ENCODE data around the gene FBXL13. TPM values are rescaled to one million over a fixed set of nuclear protein-coding genes. Genes with fewer than 3 reads are reported as not detected.
"Not testable (repeated sequence)": the region's sequence is repeated elsewhere in the genome, so short reads cannot be mapped to it uniquely, and the experiment has no call there.

FBXL13 gene
- total RNA-seq, 1 experiment from 2014 or later, result 0.43 TPM

DNA sequence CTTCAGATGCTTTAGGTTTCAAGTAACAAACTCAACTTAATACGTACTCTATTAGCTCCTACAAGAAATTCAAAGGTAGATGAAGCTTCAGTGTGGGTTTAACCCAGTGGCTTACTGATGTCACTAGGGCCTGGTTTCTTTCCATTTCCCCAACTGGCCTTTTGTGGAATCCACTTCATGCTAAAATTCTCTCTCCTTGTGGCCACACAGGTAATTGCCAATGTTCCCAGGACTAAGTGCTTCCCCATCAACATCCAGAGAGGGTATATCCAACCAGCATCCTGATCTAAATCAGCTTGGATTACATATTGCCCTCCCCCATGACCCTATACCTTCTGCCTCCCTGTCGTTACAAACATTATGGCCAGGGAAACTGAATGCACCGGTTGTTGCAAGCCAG lies 10.7 kb downstream of the FBXL13 start:
- Mint-ChIP-seq H3K27me3 (ENCODE audit: insufficient read depth, unreplicated experiment) (peaks cover 2% of the 10 kb centered on the region), H3K27ac (ENCODE audit: unreplicated experiment) (no peak overlapping the region), H3K36me3 (ENCODE audit: insufficient read depth, unreplicated experiment) (no peaks in the 10 kb centered on the region), H3K9me3 (ENCODE audit: unreplicated experiment) (peaks cover 11% of the 10 kb centered on the region), H3K4me1 (ENCODE audit: low read depth, unreplicated experiment) (no peaks in the 10 kb centered on the region), H3K4me3 (ENCODE audit: unreplicated experiment) (no peak overlapping the region)
- Histone ChIP-seq H3K4me1 (no peaks in the 10 kb centered on the region), H3K27me3 (replicated peaks; ENCODE audit: control insufficient read depth, insufficient read depth, low read length) (no peaks in the 10 kb centered on the region), H3K36me3 (ENCODE audit: control insufficient read depth, insufficient read depth, low read length) (no peaks in the 10 kb centered on the region), H3K9me3 (no peaks in the 10 kb centered on the region), H3K4me3 (ENCODE audit: low read depth, low read length) (no peak overlapping the region)
- no TSS peak for BruUV-seq (replicated peaks)
- intact Hi-C loops (cut with micrococcal nuclease; ENCODE audit: unreplicated experiment), result no loop called here
- POLR2A ChIA-PET, result no interaction called here
- TF ChIP-seq, protein P1, sequence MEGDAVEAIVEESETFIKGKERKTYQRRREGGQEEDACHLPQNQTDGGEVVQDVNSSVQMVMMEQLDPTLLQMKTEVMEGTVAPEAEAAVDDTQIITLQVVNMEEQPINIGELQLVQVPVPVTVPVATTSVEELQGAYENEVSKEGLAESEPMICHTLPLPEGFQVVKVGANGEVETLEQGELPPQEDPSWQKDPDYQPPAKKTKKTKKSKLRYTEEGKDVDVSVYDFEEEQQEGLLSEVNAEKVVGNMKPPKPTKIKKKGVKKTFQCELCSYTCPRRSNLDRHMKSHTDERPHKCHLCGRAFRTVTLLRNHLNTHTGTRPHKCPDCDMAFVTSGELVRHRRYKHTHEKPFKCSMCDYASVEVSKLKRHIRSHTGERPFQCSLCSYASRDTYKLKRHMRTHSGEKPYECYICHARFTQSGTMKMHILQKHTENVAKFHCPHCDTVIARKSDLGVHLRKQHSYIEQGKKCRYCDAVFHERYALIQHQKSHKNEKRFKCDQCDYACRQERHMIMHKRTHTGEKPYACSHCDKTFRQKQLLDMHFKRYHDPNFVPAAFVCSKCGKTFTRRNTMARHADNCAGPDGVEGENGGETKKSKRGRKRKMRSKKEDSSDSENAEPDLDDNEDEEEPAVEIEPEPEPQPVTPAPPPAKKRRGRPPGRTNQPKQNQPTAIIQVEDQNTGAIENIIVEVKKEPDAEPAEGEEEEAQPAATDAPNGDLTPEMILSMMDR (IDR thresholded peaks at IDR 0.05; ENCODE audit: insufficient read depth in 1 of 2, low read depth in 1 of 2, low read length in 1 of 2, severe bottlenecking in 1 of 2, unreplicated experiment in 1 of 2), result no peak
- CTCF ChIA-PET, result interaction anchor here (1.0 kb wide), 1 partner anchor 305 kb away, joined by 6 read pairs; no protein-coding TSS in a partner anchor
- DNase-seq, result no peak

DNA sequence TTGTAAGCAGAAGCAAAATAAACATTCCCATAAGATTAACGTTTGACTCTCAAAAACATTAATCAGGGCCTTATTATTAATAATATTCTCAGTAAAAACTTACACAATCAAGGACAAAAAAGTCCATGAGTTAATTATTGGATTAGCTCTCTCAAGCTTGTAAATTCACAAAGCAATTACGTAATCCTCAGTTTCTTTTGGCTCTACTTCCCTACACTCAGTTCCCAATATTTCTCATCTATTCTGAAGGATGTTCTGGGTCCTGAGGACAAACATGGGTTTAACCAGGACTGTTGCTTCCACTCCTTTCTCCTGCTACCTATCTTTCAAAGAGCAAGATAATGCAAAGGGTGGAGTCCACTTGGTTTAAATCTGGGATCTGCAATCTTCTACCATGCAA lies 15.1 kb downstream of the FBXL13 start:
- H3K27ac Mint-ChIP-seq (ENCODE audit: unreplicated experiment), result no peak overlapping the region
- no peaks in the 10 kb centered on the region for H3K9me3 Mint-ChIP-seq (ENCODE audit: unreplicated experiment)
- intact Hi-C loops (cut with micrococcal nuclease; ENCODE audit: unreplicated experiment), result no loop called here
- CTCF ChIA-PET, result no interaction called here
- no peaks in the 10 kb centered on the region for H3K36me3 Mint-ChIP-seq (ENCODE audit: insufficient read depth, unreplicated experiment)
- POLR2A ChIA-PET, result no interaction called here
- DNase-seq, result no peak
- H3K4me1 Mint-ChIP-seq (ENCODE audit: low read depth, unreplicated experiment), result no peaks in the 10 kb centered on the region
- no peak overlapping the region for H3K4me3 ChIP-seq (ENCODE audit: low read depth, low read length)
- no peaks in the 10 kb centered on the region for H3K9me3 ChIP-seq
- TF ChIP-seq, protein P1 (IDR thresholded peaks at IDR 0.05; ENCODE audit: insufficient read depth in 1 of 2, low read depth in 1 of 2, low read length in 1 of 2, severe bottlenecking in 1 of 2, unreplicated experiment in 1 of 2), result no peak
- no peaks in the 10 kb centered on the region for H3K27me3 ChIP-seq (replicated peaks; ENCODE audit: control insufficient read depth, insufficient read depth, low read length)
- H3K4me3 Mint-ChIP-seq (ENCODE audit: unreplicated experiment), result no peak overlapping the region
- H3K27me3 Mint-ChIP-seq (ENCODE audit: insufficient read depth, unreplicated experiment), result no peaks in the 10 kb centered on the region
- BruUV-seq (replicated peaks), result no TSS peak
- no peaks in the 10 kb centered on the region for H3K36me3 ChIP-seq (ENCODE audit: control insufficient read depth, insufficient read depth, low read length)
- no peaks in the 10 kb centered on the region for H3K4me1 ChIP-seq

DNA sequence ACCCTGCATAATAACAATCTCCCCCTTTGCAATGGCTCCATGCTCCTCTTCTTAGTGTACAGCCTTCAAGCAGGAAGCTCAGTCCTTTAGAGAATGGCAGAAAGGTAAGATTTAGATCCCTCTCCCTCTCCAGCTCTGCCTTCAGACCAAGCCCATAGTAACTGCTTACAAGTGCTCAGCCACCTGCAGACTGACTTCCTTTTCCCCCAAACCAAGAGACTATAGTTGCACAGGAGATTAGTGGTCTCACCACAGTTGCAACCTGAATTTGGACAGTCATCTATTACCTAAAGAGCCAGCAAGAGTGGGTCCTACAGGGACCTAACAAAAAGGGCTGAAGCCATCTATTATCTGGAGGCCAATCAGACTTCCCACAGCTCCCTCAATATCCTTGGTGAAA lies 16.5 kb downstream of the FBXL13 start:
- BruUV-seq (replicated peaks), result no TSS peak
- Histone ChIP-seq H3K4me1 (no peaks in the 10 kb centered on the region), H3K27me3 (replicated peaks; ENCODE audit: control insufficient read depth, insufficient read depth, low read length) (no peaks in the 10 kb centered on the region), H3K4me3 (ENCODE audit: low read depth, low read length) (no peak overlapping the region), H3K9me3 (no peaks in the 10 kb centered on the region), H3K36me3 (ENCODE audit: control insufficient read depth, insufficient read depth, low read length) (no peaks in the 10 kb centered on the region)
- no peak for DNase-seq
- intact Hi-C loops (cut with micrococcal nuclease; ENCODE audit: unreplicated experiment), result no loop called here
- H3K36me3 Mint-ChIP-seq (ENCODE audit: insufficient read depth, unreplicated experiment), result no peaks in the 10 kb centered on the region
- POLR2A ChIA-PET, result no interaction called here
- no peak overlapping the region for H3K27ac Mint-ChIP-seq (ENCODE audit: unreplicated experiment)
- CTCF ChIA-PET, result interaction anchor here (0.9 to 1.5 kb wide), 2 partner anchors 247 to 300 kb away, joined by 4 read pairs; no protein-coding TSS in a partner anchor
- no peaks in the 10 kb centered on the region for H3K4me1 Mint-ChIP-seq (ENCODE audit: low read depth, unreplicated experiment)
- no peaks in the 10 kb centered on the region for H3K27me3 Mint-ChIP-seq (ENCODE audit: insufficient read depth, unreplicated experiment)
- no peaks in the 10 kb centered on the region for H3K9me3 Mint-ChIP-seq (ENCODE audit: unreplicated experiment)
- TF ChIP-seq, protein P1 (IDR thresholded peaks at IDR 0.05; ENCODE audit: insufficient read depth in 1 of 2, low read depth in 1 of 2, low read length in 1 of 2, severe bottlenecking in 1 of 2, unreplicated experiment in 1 of 2), result no peak
- H3K4me3 Mint-ChIP-seq (ENCODE audit: unreplicated experiment), result no peak overlapping the region

DNA sequence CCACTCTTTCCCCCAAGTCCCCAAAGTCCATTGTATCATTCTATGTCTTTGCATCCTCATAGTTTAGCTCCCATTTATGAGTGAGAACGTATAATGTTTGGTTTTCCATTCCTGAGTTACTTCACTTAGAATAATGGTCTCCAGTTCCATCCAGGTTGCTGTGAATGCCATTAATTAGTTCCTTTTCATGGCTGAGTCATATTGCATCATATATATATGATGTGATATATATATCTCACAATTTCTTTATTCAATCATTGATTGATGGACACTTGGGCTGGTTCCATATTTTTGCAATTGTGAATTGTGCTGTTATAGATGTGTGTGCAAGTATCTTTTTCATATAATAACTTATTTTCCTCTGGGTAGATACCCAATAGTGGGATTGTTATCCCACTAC lies 18.6 kb downstream of the FBXL13 start:
- H3K4me1 ChIP-seq; BruUV-seq (replicated peaks); H3K4me3 Mint-ChIP-seq (ENCODE audit: unreplicated experiment); H3K27me3 ChIP-seq (replicated peaks; ENCODE audit: control insufficient read depth, insufficient read depth, low read length); DNase-seq; H3K27me3 Mint-ChIP-seq (ENCODE audit: insufficient read depth, unreplicated experiment); H3K36me3 Mint-ChIP-seq (ENCODE audit: insufficient read depth, unreplicated experiment); H3K9me3 Mint-ChIP-seq (ENCODE audit: unreplicated experiment); CTCF ChIA-PET; intact Hi-C loops (cut with micrococcal nuclease; ENCODE audit: unreplicated experiment); H3K4me1 Mint-ChIP-seq (ENCODE audit: low read depth, unreplicated experiment); POLR2A ChIA-PET; H3K4me3 ChIP-seq (ENCODE audit: low read depth, low read length); H3K36me3 ChIP-seq (ENCODE audit: control insufficient read depth, insufficient read depth, low read length); H3K9me3 ChIP-seq; H3K27ac Mint-ChIP-seq (ENCODE audit: unreplicated experiment): not testable (repeated sequence)

Measured in Caco-2 (cell line).